ENCODE measurements around the gene ATXN7L1.

Gene ATXN7L1

GRCh38 chr7:105816266-105816843, 60.0 kb downstream of the ATXN7L1 start:
- no peaks in the 10 kb centered on the region for H3K9me3 ChIP-seq (ENCODE audit: control insufficient read depth in 1 of 2, low read length in 2 of 2)
- no peak overlapping the region for H3K27ac ChIP-seq (ENCODE audit: low read depth, low read length)
- peaks cover 0 to 9% of the 10 kb centered on the region in 2 donors for H3K4me1 ChIP-seq (ENCODE audit: control insufficient read depth in 1 of 2, insufficient read depth in 2 of 2, low read length in 2 of 2)
- no peak overlapping the region for H3K9ac ChIP-seq (ENCODE audit: low read depth in 1 of 2, low read length in 2 of 2)
- no peaks in the 10 kb centered on the region for H3K36me3 ChIP-seq (ENCODE audit: control insufficient read depth in 1 of 2, insufficient read depth in 2 of 2, low read length in 2 of 2)
- no peaks in the 10 kb centered on the region for H3K27me3 ChIP-seq (ENCODE audit: control insufficient read depth in 1 of 2, insufficient read depth in 2 of 2, low read length in 2 of 2)
- H3K4me3 ChIP-seq (ENCODE audit: low read depth in 1 of 2, low read length in 2 of 2): no peak overlapping the region

- Histone ChIP-seq H3K27ac (ENCODE audit: low read depth, low read length) (no peak overlapping the region), H3K4me3 (ENCODE audit: low read depth in 1 of 2, low read length in 2 of 2) (no peak overlapping the region), H3K4me1 (ENCODE audit: control insufficient read depth in 1 of 2, insufficient read depth in 2 of 2, low read length in 2 of 2) (peaks cover 0 to 12% of the 10 kb centered on the region in 2 donors), H3K27me3 (ENCODE audit: control insufficient read depth in 1 of 2, insufficient read depth in 2 of 2, low read length in 2 of 2) (no peaks in the 10 kb centered on the region), H3K9ac (ENCODE audit: low read depth in 1 of 2, low read length in 2 of 2) (no peak overlapping the region), H3K9me3 (ENCODE audit: control insufficient read depth in 1 of 2, low read length in 2 of 2) (no peaks in the 10 kb centered on the region), H3K36me3 (ENCODE audit: control insufficient read depth in 1 of 2, insufficient read depth in 2 of 2, low read length in 2 of 2) (no peaks in the 10 kb centered on the region)
These were observed 60.8 kb downstream of the ATXN7L1 start for GRCh38 chr7:105815576-105815975.

GRCh38 chr7:105814481-105814880, 61.9 kb downstream of the ATXN7L1 start:
- Histone ChIP-seq H3K9ac (ENCODE audit: low read depth in 1 of 2, low read length in 2 of 2) (no peak overlapping the region), H3K27me3 (ENCODE audit: control insufficient read depth in 1 of 2, insufficient read depth in 2 of 2, low read length in 2 of 2) (no peaks in the 10 kb centered on the region), H3K36me3 (ENCODE audit: control insufficient read depth in 1 of 2, insufficient read depth in 2 of 2, low read length in 2 of 2) (no peaks in the 10 kb centered on the region), H3K9me3 (ENCODE audit: control insufficient read depth in 1 of 2, low read length in 2 of 2) (no peaks in the 10 kb centered on the region), H3K27ac (ENCODE audit: low read depth, low read length) (no peak overlapping the region), H3K4me1 (ENCODE audit: control insufficient read depth in 1 of 2, insufficient read depth in 2 of 2, low read length in 2 of 2) (peaks cover 1 to 13% of the 10 kb centered on the region in 2 donors), H3K4me3 (ENCODE audit: low read depth in 1 of 2, low read length in 2 of 2) (no peak overlapping the region)

- Histone ChIP-seq H3K9me3 (ENCODE audit: control insufficient read depth in 1 of 2, low read length in 2 of 2) (no peaks in the 10 kb centered on the region), H3K36me3 (ENCODE audit: control insufficient read depth in 1 of 2, insufficient read depth in 2 of 2, low read length in 2 of 2) (no peaks in the 10 kb centered on the region), H3K27me3 (ENCODE audit: control insufficient read depth in 1 of 2, insufficient read depth in 2 of 2, low read length in 2 of 2) (no peaks in the 10 kb centered on the region), H3K4me3 (ENCODE audit: low read depth in 1 of 2, low read length in 2 of 2) (no peak overlapping the region), H3K27ac (ENCODE audit: low read depth, low read length) (no peak overlapping the region), H3K9ac (ENCODE audit: low read depth in 1 of 2, low read length in 2 of 2) (no peak overlapping the region), H3K4me1 (ENCODE audit: control insufficient read depth in 1 of 2, insufficient read depth in 2 of 2, low read length in 2 of 2) (peaks cover 10 to 35% of the 10 kb centered on the region in 2 donors)
These were observed 65.1 kb downstream of the ATXN7L1 start for GRCh38 chr7:105811189-105811847.

- Histone ChIP-seq H3K9ac (ENCODE audit: low read depth in 1 of 2, low read length in 2 of 2) (no peak overlapping the region), H3K27ac (ENCODE audit: low read depth, low read length) (no peak overlapping the region), H3K4me3 (ENCODE audit: low read depth in 1 of 2, low read length in 2 of 2) (no peak overlapping the region), H3K36me3 (ENCODE audit: control insufficient read depth in 1 of 2, insufficient read depth in 2 of 2, low read length in 2 of 2) (no peaks in the 10 kb centered on the region), H3K4me1 (ENCODE audit: control insufficient read depth in 1 of 2, insufficient read depth in 2 of 2, low read length in 2 of 2) (peaks cover 10 to 37% of the 10 kb centered on the region in 2 donors), H3K9me3 (ENCODE audit: control insufficient read depth in 1 of 2, low read length in 2 of 2) (no peaks in the 10 kb centered on the region), H3K27me3 (ENCODE audit: control insufficient read depth in 1 of 2, insufficient read depth in 2 of 2, low read length in 2 of 2) (no peaks in the 10 kb centered on the region)
These were observed 65.8 kb downstream of the ATXN7L1 start for GRCh38 chr7:105810556-105810955.

GRCh38 chr7:105808703-105809590, 67.5 kb downstream of the ATXN7L1 start:
- no peak overlapping the region for H3K27ac ChIP-seq (ENCODE audit: low read depth, low read length)
- H3K4me1 ChIP-seq (ENCODE audit: control insufficient read depth in 1 of 2, insufficient read depth in 2 of 2, low read length in 2 of 2): peaks cover 10 to 38% of the 10 kb centered on the region in 2 donors
- H3K27me3 ChIP-seq (ENCODE audit: control insufficient read depth in 1 of 2, insufficient read depth in 2 of 2, low read length in 2 of 2): no peaks in the 10 kb centered on the region
- no peak overlapping the region for H3K9ac ChIP-seq (ENCODE audit: low read depth in 1 of 2, low read length in 2 of 2)
- no peaks in the 10 kb centered on the region for H3K36me3 ChIP-seq (ENCODE audit: control insufficient read depth in 1 of 2, insufficient read depth in 2 of 2, low read length in 2 of 2)
- no peak overlapping the region for H3K4me3 ChIP-seq (ENCODE audit: low read depth in 1 of 2, low read length in 2 of 2)
- H3K9me3 ChIP-seq (ENCODE audit: control insufficient read depth in 1 of 2, low read length in 2 of 2): no peaks in the 10 kb centered on the region

GRCh38 chr7:105808209-105808608, 68.2 kb downstream of the ATXN7L1 start:
- Histone ChIP-seq H3K27ac (ENCODE audit: low read depth, low read length) (no peak overlapping the region), H3K27me3 (ENCODE audit: control insufficient read depth in 1 of 2, insufficient read depth in 2 of 2, low read length in 2 of 2) (no peaks in the 10 kb centered on the region), H3K4me1 (ENCODE audit: control insufficient read depth in 1 of 2, insufficient read depth in 2 of 2, low read length in 2 of 2) (peaks cover 15 to 46% of the 10 kb centered on the region in 2 donors), H3K36me3 (ENCODE audit: control insufficient read depth in 1 of 2, insufficient read depth in 2 of 2, low read length in 2 of 2) (no peaks in the 10 kb centered on the region), H3K9me3 (ENCODE audit: control insufficient read depth in 1 of 2, low read length in 2 of 2) (no peaks in the 10 kb centered on the region), H3K9ac (ENCODE audit: low read depth in 1 of 2, low read length in 2 of 2) (no peak overlapping the region), H3K4me3 (ENCODE audit: low read depth in 1 of 2, low read length in 2 of 2) (no peak overlapping the region)

GRCh38 chr7:105807448-105807762, 69.0 kb downstream of the ATXN7L1 start:
- Histone ChIP-seq H3K4me1 (ENCODE audit: control insufficient read depth in 1 of 2, insufficient read depth in 2 of 2, low read length in 2 of 2) (peaks cover 22 to 52% of the 10 kb centered on the region in 2 donors), H3K27me3 (ENCODE audit: control insufficient read depth in 1 of 2, insufficient read depth in 2 of 2, low read length in 2 of 2) (no peaks in the 10 kb centered on the region), H3K27ac (ENCODE audit: low read depth, low read length) (no peak overlapping the region), H3K4me3 (ENCODE audit: low read depth in 1 of 2, low read length in 2 of 2) (no peak overlapping the region), H3K9ac (ENCODE audit: low read depth in 1 of 2, low read length in 2 of 2) (no peak overlapping the region), H3K9me3 (ENCODE audit: control insufficient read depth in 1 of 2, low read length in 2 of 2) (no peaks in the 10 kb centered on the region), H3K36me3 (ENCODE audit: control insufficient read depth in 1 of 2, insufficient read depth in 2 of 2, low read length in 2 of 2) (no peaks in the 10 kb centered on the region)

- peaks cover 22 to 51% of the 10 kb centered on the region in 2 donors for H3K4me1 ChIP-seq (ENCODE audit: control insufficient read depth in 1 of 2, insufficient read depth in 2 of 2, low read length in 2 of 2)
- H3K4me3 ChIP-seq (ENCODE audit: low read depth in 1 of 2, low read length in 2 of 2): no peak overlapping the region
- H3K27ac ChIP-seq (ENCODE audit: low read depth, low read length): no peak overlapping the region
- H3K27me3 ChIP-seq (ENCODE audit: control insufficient read depth in 1 of 2, insufficient read depth in 2 of 2, low read length in 2 of 2): no peaks in the 10 kb centered on the region
- H3K36me3 ChIP-seq (ENCODE audit: control insufficient read depth in 1 of 2, insufficient read depth in 2 of 2, low read length in 2 of 2): no peaks in the 10 kb centered on the region
- H3K9me3 ChIP-seq (ENCODE audit: control insufficient read depth in 1 of 2, low read length in 2 of 2): no peaks in the 10 kb centered on the region
- no peak overlapping the region for H3K9ac ChIP-seq (ENCODE audit: low read depth in 1 of 2, low read length in 2 of 2)
These were observed 69.6 kb downstream of the ATXN7L1 start for GRCh38 chr7:105806592-105807447.

Measured in duodenal mucosa (tissue), 2 donors.